Brain microvascular endothelial cell (primary cell): ENCODE results near the gene HP1BP3.

Experiments
- DNase-seq: peaks from one replicate; pipeline ENCODE4 v3.0.0-alpha.2; 2020
- H3K27ac ChIP-seq: fragments of 250-450 bp; sonication (Bioruptor Pico); 2 replicates; pipeline ENCODE4 v1.5.1; 2020; ENCODE audit warnings: mild to moderate bottlenecking, moderate library complexity
- H3K27me3 ChIP-seq: fragments of 250-450 bp; sonication (Bioruptor Pico); replicated peaks from 2 replicates; pipeline ENCODE4 v1.5.1; 2020; ENCODE audit warnings: mild to moderate bottlenecking
- H3K36me3 ChIP-seq: fragments of 250-450 bp; sonication (Bioruptor Pico); replicated peaks from 2 replicates; pipeline ENCODE4 v1.5.1; 2020; ENCODE audit warnings: mild to moderate bottlenecking
- H3K4me3 ChIP-seq: 2 replicates; pipeline ENCODE4 v1.5.1; 2011; ENCODE audit warnings: low read depth, mild to moderate bottlenecking, control low read depth, low read length, moderate library complexity
- CTCF ChIP-seq: IDR thresholded peaks from 2 replicates; pipeline ENCODE4 v1.5.1; 2011; ENCODE audit warnings: low read depth, mild to moderate bottlenecking, moderate library complexity, low read length, control low read depth, inconsistent platforms; ENCODE audit errors: missing control alignments
- in situ Hi-C: cut with HindIII; loops from 2 replicates; pipeline ENCODE4 v1.10.0; 2017; ENCODE audit warnings: low sequenced_read_pairs, low pct_ligation_motif_present

Gene HP1BP3

DNA sequence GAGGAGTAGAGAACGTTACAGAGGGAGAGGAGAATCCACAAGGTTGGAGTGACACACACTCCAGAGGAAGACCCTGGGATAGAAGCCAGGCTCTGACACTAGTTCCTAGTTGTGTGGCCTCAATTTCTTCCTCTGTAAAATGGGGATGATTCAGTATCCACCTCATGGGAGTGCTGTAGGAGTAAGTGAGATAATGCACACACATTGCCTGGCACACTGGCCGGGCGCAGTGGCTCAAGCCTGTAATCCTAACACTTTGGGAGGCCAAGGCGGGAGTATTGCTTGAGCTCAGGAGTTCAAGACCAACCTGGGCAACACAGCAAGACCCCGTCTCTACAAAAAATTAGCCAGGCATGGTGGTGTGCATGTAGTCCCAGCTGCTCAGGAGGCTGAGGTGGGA, 78.2 kb downstream of the HP1BP3 start:
- in situ Hi-C loops: no loop called here
- Histone ChIP-seq H3K27me3 (no peaks in the 10 kb centered on the region), H3K36me3 (no peaks in the 10 kb centered on the region), H3K27ac (no peak overlapping the region), H3K4me3 (no peak overlapping the region)
- no peak for DNase-seq
- no peak for TF ChIP-seq CTCF

DNA sequence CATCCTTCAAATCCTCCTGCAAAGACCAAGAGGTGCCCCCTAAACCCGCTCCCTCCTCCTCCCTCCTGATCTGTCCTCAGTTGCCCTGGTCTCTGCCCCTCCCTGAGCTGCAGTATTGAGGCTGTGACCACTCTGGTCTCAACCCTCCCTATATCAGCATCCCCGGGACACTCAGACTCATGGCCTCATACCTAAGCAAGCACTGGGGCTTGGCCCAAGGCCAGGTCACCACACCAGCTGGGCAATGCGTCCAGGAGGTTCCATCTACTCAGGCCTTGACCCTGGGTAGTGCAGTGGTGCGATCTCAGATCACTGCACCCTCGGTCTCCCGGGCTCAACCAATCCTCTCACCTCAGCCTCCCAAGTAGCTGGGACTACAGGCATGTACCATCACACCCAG, 79.0 kb downstream of the HP1BP3 start:
- no peak overlapping the region for H3K4me3 ChIP-seq
- no peak for TF ChIP-seq CTCF
- H3K27me3 ChIP-seq: no peaks in the 10 kb centered on the region
- DNase-seq: no peak
- in situ Hi-C loops: no loop called here
- no peaks in the 10 kb centered on the region for H3K36me3 ChIP-seq
- no peak overlapping the region for H3K27ac ChIP-seq

DNA sequence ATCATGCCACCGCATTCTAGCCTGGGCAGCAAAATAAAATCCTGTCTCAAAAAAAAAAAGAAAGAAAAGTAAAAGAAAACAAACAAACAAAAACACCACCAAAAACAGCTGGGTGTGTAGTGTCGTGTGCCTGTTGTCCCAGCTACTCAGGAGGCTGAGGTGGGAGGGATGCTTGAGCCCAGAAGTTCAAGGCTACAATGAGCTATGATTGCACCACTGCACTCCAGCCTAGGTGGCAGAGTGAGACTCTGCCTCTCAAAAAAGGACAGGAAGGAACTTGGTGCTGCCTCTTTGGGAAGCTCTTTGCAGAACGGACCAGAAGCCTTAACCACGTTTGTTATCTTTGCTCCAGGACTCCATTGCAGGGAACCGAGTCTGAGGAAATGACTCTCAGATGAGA, 80.3 kb downstream of the HP1BP3 start:
- Histone ChIP-seq H3K27ac (no peak overlapping the region), H3K36me3 (no peaks in the 10 kb centered on the region), H3K27me3 (no peaks in the 10 kb centered on the region), H3K4me3 (no peak overlapping the region)
- TF ChIP-seq CTCF: no peak
- in situ Hi-C loops: no loop called here
- DNase-seq: no peak

DNA sequence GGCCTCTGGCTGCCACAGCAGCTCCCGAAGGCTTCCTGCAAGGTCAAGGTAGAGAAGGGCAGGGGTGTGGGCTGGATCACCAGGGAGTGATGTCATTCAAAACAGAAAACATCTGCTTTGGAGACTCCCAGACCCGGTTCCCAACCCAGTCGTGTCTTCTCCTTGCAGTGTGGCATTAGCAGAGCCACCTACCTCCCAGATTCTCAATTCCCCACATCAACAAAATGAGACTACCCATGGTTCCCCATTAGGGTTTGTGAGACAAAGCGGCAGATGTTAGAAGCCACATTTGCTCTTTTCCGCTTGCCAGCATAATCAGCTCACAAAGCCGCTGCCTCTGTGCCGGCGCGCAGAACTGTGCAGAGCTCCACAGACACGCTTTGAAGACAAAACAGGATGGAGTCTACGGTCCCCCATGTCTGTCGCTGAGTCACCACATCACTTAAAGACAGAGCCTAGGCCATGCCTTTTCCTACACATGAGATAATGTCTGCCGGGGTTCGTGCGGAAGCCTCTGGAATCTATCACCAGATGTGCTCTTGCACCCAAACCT, 81.8 kb downstream of the HP1BP3 start:
- in situ Hi-C loops: no loop called here

GRCh38 chr1:20704390-20705202, 82.5 kb downstream of the HP1BP3 start:
- Histone ChIP-seq H3K27ac (no peak overlapping the region), H3K36me3 (no peaks in the 10 kb centered on the region), H3K27me3 (no peaks in the 10 kb centered on the region), H3K4me3 (no peak overlapping the region)
- DNase-seq: no peak
- in situ Hi-C loops: no loop called here
- TF ChIP-seq CTCF: no peak

More for the DNA sequence above, 81.8 kb downstream of the HP1BP3 start:
- H3K4me3 ChIP-seq: no peak overlapping the region
- H3K27me3 ChIP-seq: no peaks in the 10 kb centered on the region
- DNase-seq: no peak
- no peak overlapping the region for H3K27ac ChIP-seq
- no peaks in the 10 kb centered on the region for H3K36me3 ChIP-seq
- TF ChIP-seq CTCF: no peak
